Muscle of arm (tissue), 14 donors: ENCODE data around the gene CAMKK1. TPM values are rescaled to one million over a fixed set of nuclear protein-coding genes. Genes with fewer than 3 reads are reported as not detected.

Source experiments
- DNase-seq: peaks from one replicate; pipeline ENCODE4 v3.0.0-alpha.2; 2013
- long read RNA-seq, 11 donors: transcript quantifications; one replicate each; lab custom pipeline, GENCODE V29; 2026
- polyA plus RNA-seq, 12 donors: library from polyadenylated mRNA; unstranded; fragments of 120-200 nt; gene quantifications; one replicate each; pipeline ENCODE4 v1.2.1, GENCODE V29; 2013; ENCODE audit not compliant: insufficient read length in 12 of 12

Gene CAMKK1
- 1 to 10 TPM in 11 of 12 donors, not detected in 1; 5.6 to 8.7 (median 7.4) TPM for polyA plus RNA-seq
- long read RNA-seq, donor 1: 0 reads
- long read RNA-seq, donor 2: 0 reads
- long read RNA-seq, donor 3: 0 reads
- long read RNA-seq, donor 4: 0 reads
- long read RNA-seq, donor 5, partial matches to known transcripts: 0 of 1 reads
- long read RNA-seq, donor 5, other reads (novel, unspliced or antisense): 0 of 1 reads
- long read RNA-seq, donor 6: 0 reads
- long read RNA-seq, donor 7: 0 reads
- long read RNA-seq, donor 8: 0 reads
- long read RNA-seq, donor 9, partial matches to known transcripts: 0 of 1 reads
- long read RNA-seq, donor 9, other reads (novel, unspliced or antisense): 0 of 1 reads
- long read RNA-seq, donor 10: 0 reads
- long read RNA-seq, donor 11: 0 reads

DNA sequence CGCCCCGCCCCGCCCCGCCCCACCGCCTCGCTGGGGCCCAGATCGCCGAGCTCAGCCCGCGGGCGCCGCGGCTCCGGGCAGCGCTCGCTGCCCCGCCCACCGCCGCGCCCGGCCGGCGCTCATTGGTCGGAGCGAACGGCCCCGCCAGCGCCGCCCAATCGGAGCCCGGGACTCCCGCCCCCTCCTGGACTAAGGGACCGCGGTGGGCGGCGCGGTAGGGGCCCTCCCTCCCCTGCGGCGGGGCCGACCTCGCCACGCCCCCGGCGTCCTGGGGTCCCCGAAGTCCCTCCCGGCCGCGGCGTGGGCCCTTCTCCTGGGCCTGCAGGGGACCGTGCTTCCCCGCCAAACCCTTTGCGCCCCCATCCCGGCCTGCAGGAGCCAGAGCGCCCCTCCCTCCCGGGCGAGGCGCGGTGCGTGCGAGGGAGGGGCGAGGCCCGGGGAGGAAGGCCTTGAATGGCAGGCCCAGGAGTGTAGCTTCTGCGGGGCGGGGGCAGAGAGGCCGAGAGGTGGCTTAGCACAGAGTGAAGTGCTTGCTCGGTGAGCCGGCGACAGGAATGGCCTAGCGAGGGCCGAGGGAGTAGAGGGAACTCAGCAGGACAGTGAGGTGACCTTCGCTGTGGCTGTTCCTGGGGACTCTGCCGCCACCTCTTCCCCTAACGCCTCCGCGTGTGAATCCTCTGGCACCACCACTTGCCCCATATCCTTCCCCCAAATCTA lies at the start of gene CAMKK1:
TSS of gene CAMKK1 (minus strand) at position 51 of the 717 bp plus-strand sequence. CDS start 7,366 bp downstream, outside the sequence.
- DNase-seq: peak; percentile 85

- no peak for DNase-seq
These were observed 48.3 kb upstream of the CAMKK1 start for GRCh38 chr17:3940965-3941698.

- no peak for DNase-seq
These were observed 44.5 kb upstream of the CAMKK1 start for GRCh38 chr17:3937359-3937758.

- no peak for DNase-seq
These were observed 43.0 kb upstream of the CAMKK1 start for GRCh38 chr17:3935825-3936355.

DNA sequence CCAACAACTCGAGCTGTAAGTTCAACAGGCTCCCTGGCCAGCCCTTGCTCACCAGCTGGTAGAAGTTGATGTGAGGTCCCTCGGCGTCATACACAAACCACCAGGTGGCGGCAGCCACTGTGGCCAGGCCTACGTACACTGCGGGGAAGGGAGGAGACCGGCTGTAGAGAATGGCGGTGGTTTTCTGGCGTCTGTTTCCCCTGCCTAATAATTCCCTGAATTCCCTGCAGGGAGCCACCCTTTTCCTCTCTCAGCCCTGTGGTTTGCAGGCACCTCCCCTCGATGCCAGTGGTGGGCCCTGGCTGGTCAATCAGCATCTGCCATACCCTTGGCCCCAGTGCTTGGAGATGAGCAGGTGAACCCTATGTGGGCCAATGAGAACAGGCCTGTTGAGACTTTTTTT lies 42.3 kb upstream of the CAMKK1 start:
- DNase-seq: peak; percentile 52

- DNase-seq: no peak
These were observed 36.9 kb upstream of the CAMKK1 start for GRCh38 chr17:3929764-3930163.

DNA sequence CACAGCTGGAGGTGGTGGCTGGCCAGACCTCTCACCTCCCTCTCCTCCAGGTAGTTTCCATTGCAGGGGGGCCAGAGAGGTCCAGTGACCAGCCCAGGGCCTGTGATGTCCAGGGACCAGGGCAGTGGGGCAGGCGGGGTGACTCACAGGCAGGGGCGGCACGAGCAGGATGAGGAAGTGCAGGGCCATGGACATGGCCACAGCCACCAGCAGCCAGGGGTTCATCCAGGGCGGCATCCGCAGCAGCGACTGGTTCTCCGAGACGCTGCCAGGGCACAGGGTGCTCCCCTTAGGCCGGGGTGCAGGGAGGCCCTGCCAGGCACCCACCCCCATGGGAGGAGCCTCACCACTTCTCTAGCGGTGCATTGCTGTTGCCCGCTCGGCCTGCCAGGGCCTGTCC lies 36.3 kb upstream of the CAMKK1 start:
- DNase-seq: no peak

- DNase-seq: no peak
These were observed 35.6 kb upstream of the CAMKK1 start for GRCh38 chr17:3928406-3928805.

- DNase-seq: no peak
These were observed 34.9 kb upstream of the CAMKK1 start for GRCh38 chr17:3927628-3928340.

DNA sequence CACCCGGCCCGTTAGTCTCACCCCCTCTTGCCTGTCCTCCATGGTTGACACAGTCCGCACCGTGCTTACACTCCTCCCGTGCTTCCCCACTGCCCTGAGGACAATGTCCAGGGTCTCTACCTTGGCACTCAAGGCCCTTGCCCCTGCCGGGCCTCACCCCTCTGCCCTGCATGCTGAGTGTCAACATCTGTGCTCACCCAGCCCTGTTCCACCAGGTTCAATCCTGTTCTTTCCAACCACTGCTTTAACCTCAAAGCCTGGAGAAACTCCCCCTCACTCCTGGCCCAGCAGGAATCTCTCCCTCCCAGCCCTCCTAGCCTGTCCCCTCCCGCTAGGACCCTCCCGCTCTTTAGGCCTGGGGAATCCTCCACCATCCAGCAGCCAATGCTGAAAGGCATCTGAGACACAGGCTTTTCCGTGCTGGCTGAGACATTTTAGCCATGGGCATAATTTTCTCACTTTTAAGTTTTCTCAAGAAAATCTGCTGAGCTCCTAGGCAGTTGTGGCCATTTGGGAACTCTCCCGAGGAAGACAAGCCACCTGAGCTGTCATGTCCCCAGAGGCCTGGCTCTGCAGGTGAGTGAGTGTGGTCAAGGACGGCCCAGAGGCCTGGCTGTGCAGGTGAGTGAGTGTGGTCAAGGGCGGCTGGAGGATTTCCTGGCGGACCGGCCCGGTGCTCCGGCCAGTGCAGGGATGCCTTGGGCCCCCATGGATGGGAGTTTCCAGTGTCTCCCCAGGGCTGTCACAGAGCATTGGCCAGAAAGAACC lies 34.2 kb upstream of the CAMKK1 start:
- DNase-seq: no peak

- no peak for DNase-seq
These were observed 33.0 kb upstream of the CAMKK1 start for GRCh38 chr17:3925684-3926485.

GRCh38 chr17:3924512-3925350 lies 31.9 kb upstream of the CAMKK1 start:
- no peak for DNase-seq

GRCh38 chr17:3923466-3924190 lies 30.8 kb upstream of the CAMKK1 start:
- no peak for DNase-seq

DNA sequence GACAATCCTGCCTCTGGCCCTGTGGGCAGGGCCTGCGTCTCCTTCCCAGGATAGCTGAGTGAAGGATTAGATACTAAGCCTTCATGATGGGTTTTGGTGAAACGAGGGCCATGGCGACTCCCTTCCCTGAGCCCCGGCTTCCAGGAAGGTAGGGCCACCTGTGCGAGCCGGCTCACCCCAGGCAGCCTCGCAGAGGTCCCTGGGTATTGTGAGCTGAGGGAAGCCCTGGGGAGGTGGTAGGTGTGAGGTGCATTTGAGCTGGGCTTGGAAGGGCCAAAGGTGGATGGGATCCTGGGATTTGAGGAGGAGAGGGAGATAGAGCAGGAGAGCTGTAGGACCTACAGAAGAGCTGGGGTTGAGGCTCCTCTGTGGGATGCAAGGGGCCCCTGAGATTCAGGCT lies 29.9 kb upstream of the CAMKK1 start:
- no peak for DNase-seq

GRCh38 chr17:3921502-3922319 lies 28.9 kb upstream of the CAMKK1 start:
- DNase-seq: no peak

DNA sequence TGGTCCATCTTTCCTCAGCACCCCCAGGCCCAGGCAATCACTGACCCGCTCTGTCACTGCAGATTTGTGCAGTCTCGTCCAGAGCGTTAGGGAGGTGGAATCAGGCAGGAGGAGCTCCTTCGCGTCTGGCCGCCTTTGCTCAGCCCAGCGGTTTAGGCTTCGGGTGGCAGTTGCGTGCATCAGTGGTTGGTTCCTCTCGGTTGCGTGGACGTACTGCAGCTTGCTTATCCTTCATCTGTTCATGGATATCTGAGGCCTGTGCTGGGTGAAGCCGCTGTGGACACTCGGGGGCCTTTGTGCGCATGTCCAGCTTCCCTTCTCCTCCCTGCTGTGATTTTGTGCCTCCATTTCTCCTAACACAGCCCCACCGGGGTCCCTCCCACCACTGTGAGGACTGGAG lies 28.2 kb upstream of the CAMKK1 start:
- no peak for DNase-seq

DNA sequence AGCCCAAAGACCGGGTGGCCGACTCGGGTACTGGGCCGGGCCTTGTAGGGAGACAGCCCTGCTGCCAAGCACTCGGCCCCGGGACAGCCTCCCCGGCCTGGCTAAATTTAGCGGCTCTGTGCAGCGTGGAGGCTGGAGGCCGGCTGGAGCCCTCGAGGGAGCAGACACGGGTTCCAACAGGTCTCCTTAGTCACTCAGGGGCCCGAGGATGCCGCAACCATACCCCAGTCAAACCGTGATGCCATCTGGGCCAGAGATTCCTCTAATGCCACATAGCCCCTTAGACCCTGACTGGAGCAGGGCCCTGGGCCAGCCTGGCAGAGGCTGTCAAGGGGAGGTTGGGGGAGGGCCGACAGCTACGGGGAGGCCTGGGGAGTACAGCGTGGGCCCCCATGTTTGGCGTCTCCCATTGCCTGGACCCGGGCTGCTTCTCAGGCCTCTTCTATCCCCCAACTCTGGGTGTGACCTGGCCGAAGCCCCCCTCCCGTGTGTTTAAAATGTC lies 26.3 kb upstream of the CAMKK1 start:
- no peak for DNase-seq
